GM13977 (cell line): ENCODE results near the gene PGF.
"Not testable (repeated sequence)": the region's sequence is repeated elsewhere in the genome, so short reads cannot be mapped to it uniquely, and the experiment has no call there.

ENCODE experiments used
- DNase-seq: peaks from one replicate; pipeline ENCODE4 v3.0.0; 2012; ENCODE audit warnings: low spot score
- in situ Hi-C: fragments of 300-500 bp; cut with MboI; formaldehyde crosslinking; loops from one replicate; pipeline ENCODE4 v1.12.0; 2022; ENCODE audit warnings: low sequenced_read_pairs, low pct_unique_long_range_greater_than_20kb, mixed read lengths, inconsistent platforms; ENCODE audit not compliant: unreplicated experiment
- TF ChIP-seq, protein P1 (sequence below): IDR thresholded peaks from 2 replicates; pipeline ENCODE4 v1.5.1; 2012; ENCODE audit warnings: mild to moderate bottlenecking, control low read depth; ENCODE audit not compliant: insufficient read depth; ENCODE audit errors: extremely low read depth, missing control alignments

PGF gene

DNA sequence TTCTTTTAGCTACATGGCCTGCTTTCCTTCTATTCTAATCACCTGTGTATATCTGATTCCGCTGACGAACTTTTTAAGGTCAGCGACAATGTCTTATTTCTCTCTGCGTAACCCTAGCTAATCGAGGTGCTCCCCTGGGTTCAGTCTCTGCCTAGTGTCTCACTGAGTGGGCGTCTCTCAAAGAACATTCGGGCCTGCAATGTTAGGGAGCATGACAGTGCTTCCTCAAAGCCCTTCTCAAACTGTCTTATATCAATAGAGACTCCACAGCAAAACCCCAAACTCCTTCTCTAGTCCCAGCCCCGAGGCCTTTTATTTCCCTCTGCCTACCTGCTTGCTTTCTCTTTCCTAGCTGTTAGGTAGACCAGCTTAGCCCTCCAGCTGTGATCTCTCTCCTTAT lies 18.7 kb downstream of the PGF start:
- DNase-seq: no peak
- in situ Hi-C loops: no loop called here
- TF ChIP-seq, protein P1, sequence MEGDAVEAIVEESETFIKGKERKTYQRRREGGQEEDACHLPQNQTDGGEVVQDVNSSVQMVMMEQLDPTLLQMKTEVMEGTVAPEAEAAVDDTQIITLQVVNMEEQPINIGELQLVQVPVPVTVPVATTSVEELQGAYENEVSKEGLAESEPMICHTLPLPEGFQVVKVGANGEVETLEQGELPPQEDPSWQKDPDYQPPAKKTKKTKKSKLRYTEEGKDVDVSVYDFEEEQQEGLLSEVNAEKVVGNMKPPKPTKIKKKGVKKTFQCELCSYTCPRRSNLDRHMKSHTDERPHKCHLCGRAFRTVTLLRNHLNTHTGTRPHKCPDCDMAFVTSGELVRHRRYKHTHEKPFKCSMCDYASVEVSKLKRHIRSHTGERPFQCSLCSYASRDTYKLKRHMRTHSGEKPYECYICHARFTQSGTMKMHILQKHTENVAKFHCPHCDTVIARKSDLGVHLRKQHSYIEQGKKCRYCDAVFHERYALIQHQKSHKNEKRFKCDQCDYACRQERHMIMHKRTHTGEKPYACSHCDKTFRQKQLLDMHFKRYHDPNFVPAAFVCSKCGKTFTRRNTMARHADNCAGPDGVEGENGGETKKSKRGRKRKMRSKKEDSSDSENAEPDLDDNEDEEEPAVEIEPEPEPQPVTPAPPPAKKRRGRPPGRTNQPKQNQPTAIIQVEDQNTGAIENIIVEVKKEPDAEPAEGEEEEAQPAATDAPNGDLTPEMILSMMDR: no peak

DNA sequence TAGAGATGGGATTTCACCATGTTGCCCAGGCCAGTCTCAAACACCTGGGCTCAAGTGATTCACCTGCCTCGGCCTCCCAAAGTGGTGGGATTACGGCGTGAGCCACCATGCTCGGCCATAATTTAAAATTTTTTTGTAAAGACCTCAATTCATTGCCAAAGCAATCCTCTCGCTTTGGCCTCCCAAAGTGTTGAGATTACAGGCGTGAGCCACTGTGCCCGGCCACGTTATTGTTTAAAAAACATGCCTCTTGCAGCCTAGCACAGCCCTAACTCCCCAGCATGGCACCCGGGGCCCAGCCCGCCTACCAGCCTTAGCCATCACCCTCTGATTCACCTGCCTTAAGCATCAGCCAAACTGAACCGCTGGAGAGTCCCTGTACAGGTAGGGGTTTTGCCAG lies 19.2 kb downstream of the PGF start:
- TF ChIP-seq, protein P1: no peak
- no peak for DNase-seq
- in situ Hi-C loops: no loop called here

DNA sequence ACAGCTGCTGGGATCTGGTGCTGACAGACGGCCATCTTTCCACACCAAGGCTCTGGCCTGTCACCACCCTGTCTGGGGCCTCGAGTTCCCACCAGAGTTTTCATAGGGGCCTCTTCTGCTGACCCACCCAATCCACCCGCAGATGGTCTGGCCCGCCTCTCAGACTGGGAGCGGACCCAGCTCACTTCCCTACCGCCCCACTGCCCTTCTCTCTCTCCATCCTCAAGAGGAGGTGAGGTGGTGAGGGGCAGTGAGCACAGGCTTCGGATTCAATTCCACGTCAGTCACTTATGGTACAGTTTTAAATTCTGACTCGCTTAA lies 20.1 kb downstream of the PGF start:
- in situ Hi-C loops: no loop called here
- TF ChIP-seq, protein P1: no peak
- no peak for DNase-seq

DNA sequence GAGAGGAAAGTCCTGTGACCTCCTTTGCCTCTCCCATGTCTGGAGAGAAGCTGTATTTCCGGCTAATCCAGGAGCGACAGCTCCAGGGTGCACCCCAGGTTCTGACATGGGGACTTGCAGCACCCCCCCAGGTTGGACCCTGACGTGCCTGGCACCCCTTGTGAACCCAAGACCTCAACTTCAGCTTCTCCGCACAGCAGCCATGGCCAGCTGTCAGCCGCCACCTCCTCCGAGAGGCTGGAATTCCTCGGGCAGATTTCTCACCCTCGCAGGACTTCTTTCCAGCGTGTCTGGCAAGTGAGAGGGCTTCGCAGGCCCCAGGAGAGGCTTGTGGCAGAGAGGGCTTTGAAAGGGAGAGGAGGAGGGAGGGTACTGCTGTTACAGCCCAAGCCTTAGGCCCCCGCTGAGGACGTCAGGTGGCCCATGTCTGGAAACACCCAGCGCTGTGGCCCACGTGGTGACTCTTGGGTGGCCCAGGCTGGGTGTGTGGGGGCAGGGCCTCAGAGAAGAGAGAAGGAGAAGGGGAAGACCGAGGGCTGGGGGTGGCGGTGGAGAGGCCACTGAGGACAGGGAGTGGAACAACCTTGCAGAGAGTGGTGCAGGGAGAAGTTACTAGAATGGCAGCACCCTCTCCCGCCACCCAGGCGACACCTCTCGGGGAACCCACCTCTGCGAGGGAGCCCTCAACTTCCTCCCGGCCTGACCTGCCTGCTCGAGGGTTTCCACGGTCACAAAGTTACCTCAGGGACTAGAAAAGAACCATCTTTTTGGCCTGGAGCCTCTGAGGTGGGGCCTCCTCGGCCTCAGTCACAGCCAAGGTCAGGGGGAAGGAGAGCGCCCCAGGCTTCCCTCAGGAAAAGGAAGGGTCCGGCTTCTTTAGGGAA lies 20.7 kb downstream of the PGF start:
- no peak for DNase-seq
- in situ Hi-C loops: no loop called here
- TF ChIP-seq, protein P1: no peak

DNA sequence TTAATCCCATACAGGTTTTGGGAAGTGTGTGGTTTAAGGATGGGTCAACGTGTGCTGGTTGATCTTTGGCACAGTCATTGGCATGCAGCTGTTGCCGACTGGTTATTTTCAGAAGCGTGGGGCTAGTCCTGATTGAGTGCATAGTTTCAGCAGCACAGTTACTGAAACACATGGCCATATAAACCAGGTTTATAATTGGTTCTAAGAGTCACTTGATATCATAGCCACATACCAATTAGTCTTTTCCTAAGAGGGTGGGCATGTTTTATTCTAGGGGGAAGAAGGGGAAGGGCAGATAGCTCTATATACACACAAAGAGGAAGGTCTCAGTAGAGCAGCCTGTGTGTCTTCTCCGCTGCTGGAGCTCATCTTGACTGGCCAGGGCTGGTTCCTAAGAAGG lies 21.4 kb downstream of the PGF start:
- TF ChIP-seq, protein P1: no peak
- no peak for DNase-seq
- in situ Hi-C loops: no loop called here

DNA sequence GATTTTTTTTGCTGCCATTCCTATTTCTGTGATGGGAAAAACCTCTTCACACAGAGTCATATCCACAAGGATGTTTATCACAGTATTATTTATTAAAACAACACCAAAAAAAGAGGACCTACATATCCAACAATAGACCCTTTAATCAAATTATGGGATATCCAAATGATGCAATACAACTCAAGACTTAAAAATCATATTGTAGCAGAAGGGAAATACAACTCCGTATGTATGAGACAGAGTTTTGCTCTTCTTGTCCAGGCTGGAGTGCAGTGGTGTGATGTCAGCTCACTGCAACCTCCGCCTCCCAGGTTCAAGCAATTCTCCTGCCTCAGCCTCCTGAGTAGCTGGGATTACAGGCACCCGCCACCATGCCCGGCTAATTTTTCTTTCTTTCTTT lies 22.5 kb downstream of the PGF start:
- in situ Hi-C loops, DNase-seq: not testable (repeated sequence)

DNA sequence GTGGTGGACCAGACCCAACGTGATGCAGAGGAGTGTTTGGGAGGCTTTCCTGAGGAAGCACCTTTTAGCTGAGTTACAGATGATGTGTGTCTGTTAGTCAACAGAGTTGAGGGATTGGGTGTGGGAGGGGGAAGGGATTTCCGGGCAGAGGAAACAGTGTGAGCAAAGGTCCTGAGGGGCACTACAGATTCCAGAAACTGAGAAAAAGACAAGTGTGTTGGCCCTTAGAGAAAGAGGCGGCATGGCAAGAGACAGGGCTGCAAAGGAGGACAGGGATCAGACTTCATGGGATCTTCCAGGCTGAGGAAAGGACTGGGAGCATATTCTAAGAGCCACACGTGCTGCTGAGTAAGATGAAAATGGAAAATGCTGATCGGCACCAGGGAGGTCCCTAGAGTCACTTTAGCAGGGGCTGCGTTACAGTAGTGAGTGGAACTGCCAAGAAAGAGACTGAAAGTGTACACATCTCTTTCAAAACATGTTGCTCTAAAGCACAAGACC lies 22.9 kb downstream of the PGF start:
- in situ Hi-C loops: no loop called here
- DNase-seq: no peak

DNA sequence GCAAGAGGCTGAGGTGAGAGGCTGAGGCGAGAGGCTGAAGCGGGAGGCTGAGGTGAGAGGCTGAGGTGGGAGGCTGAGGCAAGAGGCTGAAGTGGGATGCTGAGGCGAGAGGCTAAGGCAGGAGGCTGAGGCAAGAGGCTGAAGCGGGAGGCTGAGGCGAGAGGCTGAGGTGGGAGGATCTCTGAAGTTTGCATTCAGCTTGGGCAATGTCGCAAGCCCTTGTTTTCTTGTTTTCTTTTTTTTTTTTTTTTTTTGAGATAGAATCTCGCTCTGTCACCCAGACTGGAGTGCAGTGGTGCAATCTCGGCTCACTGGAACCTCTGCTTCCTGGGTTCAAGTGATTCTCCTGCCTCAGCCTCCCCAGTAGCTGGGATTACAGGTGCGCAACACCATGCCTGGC lies 23.7 kb downstream of the PGF start:
- in situ Hi-C loops: not testable (repeated sequence)

More for the DNA sequence above, 22.9 kb downstream of the PGF start:
- TF ChIP-seq, protein P1: no peak

More for the DNA sequence above, 23.7 kb downstream of the PGF start:
- DNase-seq: not testable (repeated sequence)
